ENCODE data around the gene RGS7BP. TPM values are rescaled to one million over a fixed set of nuclear protein-coding genes. Genes with fewer than 3 reads are reported as not detected.

RGS7BP gene
- 3.1 TPM in 2 replicates for total RNA-seq (2021)
- percentile 47 among the genes with signal in this experiment for Bru-seq, nascent RNA
- percentile 36 among the genes with signal in this experiment for BruChase-seq, experiment 1, labeled RNA remaining after a 2-hour chase
- percentile 36 among the genes with signal in this experiment for BruChase-seq, experiment 2, labeled RNA remaining after a 6-hour chase
- long read RNA-seq, full-length matches to known transcripts: 1 of 1 reads
- long read RNA-seq, partial matches to known transcripts: 0 of 1 reads
- long read RNA-seq, other reads (novel, unspliced or antisense): 0 of 1 reads

GRCh38 chr5:64505769-64506566, at the start of gene RGS7BP:
Gene RGS7BP (plus strand): TSS chr5:64506015. CDS start chr5:64506625, 610 bp downstream.
- no peaks in the 10 kb centered on the region for H3K36me3 ChIP-seq (ENCODE audit: insufficient read depth, low read length, poor library complexity, severe bottlenecking)
- no peaks in the 10 kb centered on the region for H3K4me1 ChIP-seq (ENCODE audit: insufficient read depth, low read length, poor library complexity, severe bottlenecking)
- TF ChIP-seq EZH2 (IDR thresholded peaks at IDR 0.05; ENCODE audit: borderline replicate concordance, low read depth, low read length, poor library complexity, severe bottlenecking) (no peak), CTCF (conservative IDR thresholded peaks at IDR 0.05; ENCODE audit: low read depth, low read length) (no peak)
- H3K27me3 ChIP-seq (replicated peaks; ENCODE audit: insufficient read depth, low read depth, low read length, poor library complexity): peaks cover 86% of the 10 kb centered on the region
- CTCF ChIA-PET: no interaction called here
- no TSS peak for BruUV-seq (replicated peaks)
- H3K9me3 ChIP-seq (ENCODE audit: low read depth, low read length, poor library complexity, severe bottlenecking): no peaks in the 10 kb centered on the region
- H3K27ac ChIP-seq (ENCODE audit: low read depth, low read length, poor library complexity, severe bottlenecking): no peak within 1 kb of the TSS
- peak; percentile 43 for DNase-seq (ENCODE audit: low spot score)
- intact Hi-C loops (cut with micrococcal nuclease; ENCODE audit: unreplicated experiment): loop anchor here (5.0 kb wide), 1 partner anchor 276 kb away; no protein-coding TSS in a partner anchor
- POLR2A ChIA-PET (ENCODE audit: low non-redundant PET): no interaction called here
- peak within 1 kb of the TSS; percentile 49 for H3K4me3 ChIP-seq (ENCODE audit: low read depth, low read length, poor library complexity, severe bottlenecking)

- no peak overlapping the region for H3K4me3 ChIP-seq (ENCODE audit: low read depth, low read length, poor library complexity, severe bottlenecking)
- POLR2A ChIA-PET (ENCODE audit: low non-redundant PET): no interaction called here
- intact Hi-C loops (cut with micrococcal nuclease; ENCODE audit: unreplicated experiment): no loop called here
- no peaks in the 10 kb centered on the region for H3K9me3 ChIP-seq (ENCODE audit: low read depth, low read length, poor library complexity, severe bottlenecking)
- TF ChIP-seq EZH2 (IDR thresholded peaks at IDR 0.05; ENCODE audit: borderline replicate concordance, low read depth, low read length, poor library complexity, severe bottlenecking): no peak
- no peak for TF ChIP-seq CTCF (conservative IDR thresholded peaks at IDR 0.05; ENCODE audit: low read depth, low read length)
- no peaks in the 10 kb centered on the region for H3K36me3 ChIP-seq (ENCODE audit: insufficient read depth, low read length, poor library complexity, severe bottlenecking)
- DNase-seq (ENCODE audit: low spot score): no peak
- no TSS peak for BruUV-seq (replicated peaks)
- H3K27ac ChIP-seq (ENCODE audit: low read depth, low read length, poor library complexity, severe bottlenecking): no peak overlapping the region
- no peaks in the 10 kb centered on the region for H3K27me3 ChIP-seq (replicated peaks; ENCODE audit: insufficient read depth, low read depth, low read length, poor library complexity)
- CTCF ChIA-PET: no interaction called here
- H3K4me1 ChIP-seq (ENCODE audit: insufficient read depth, low read length, poor library complexity, severe bottlenecking): no peaks in the 10 kb centered on the region
Observed at GRCh38 chr5:64457846-64458245, 48.0 kb upstream of the RGS7BP start.

GRCh38 chr5:64458948-64459347, 46.9 kb upstream of the RGS7BP start:
- POLR2A ChIA-PET (ENCODE audit: low non-redundant PET): no interaction called here
- DNase-seq (ENCODE audit: low spot score): no peak
- Histone ChIP-seq H3K4me3 (ENCODE audit: low read depth, low read length, poor library complexity, severe bottlenecking) (no peak overlapping the region), H3K27me3 (replicated peaks; ENCODE audit: insufficient read depth, low read depth, low read length, poor library complexity) (no peaks in the 10 kb centered on the region), H3K27ac (ENCODE audit: low read depth, low read length, poor library complexity, severe bottlenecking) (no peak overlapping the region), H3K9me3 (ENCODE audit: low read depth, low read length, poor library complexity, severe bottlenecking) (no peaks in the 10 kb centered on the region), H3K36me3 (ENCODE audit: insufficient read depth, low read length, poor library complexity, severe bottlenecking) (no peaks in the 10 kb centered on the region), H3K4me1 (ENCODE audit: insufficient read depth, low read length, poor library complexity, severe bottlenecking) (no peaks in the 10 kb centered on the region)
- CTCF ChIA-PET: no interaction called here
- intact Hi-C loops (cut with micrococcal nuclease; ENCODE audit: unreplicated experiment): no loop called here
- TF ChIP-seq EZH2 (IDR thresholded peaks at IDR 0.05; ENCODE audit: borderline replicate concordance, low read depth, low read length, poor library complexity, severe bottlenecking) (no peak), CTCF (conservative IDR thresholded peaks at IDR 0.05; ENCODE audit: low read depth, low read length) (no peak)
- no TSS peak for BruUV-seq (replicated peaks)

All from A673 (cell line).